Measurements from ENCODE around the gene HSBP1. TPM values are rescaled to one million over a fixed set of nuclear protein-coding genes. Genes with fewer than 3 reads are reported as not detected.

The HSBP1 gene
- total and polyA plus RNA-seq, 2 of the 4 experiments (the other 2 are of a cell fraction), result 8.8 to 65.2 TPM

- Histone ChIP-seq H3K4ac (ENCODE audit: low read depth, low read length) (no peak overlapping the region), H2AFZ (replicated peaks; ENCODE audit: low read length, poor library complexity) (no peak overlapping the region), H4K5ac (ENCODE audit: low read depth, low read length) (no peak overlapping the region), H2BK15ac (ENCODE audit: low read depth, low read length) (no peak overlapping the region), H3K27ac (ENCODE audit: insufficient read depth, low read length) (no peak overlapping the region), H4K8ac (ENCODE audit: low read depth in 2 of 2, low read length in 2 of 2) (no peak overlapping the region), H2BK120ac (ENCODE audit: low read depth, low read length) (no peak overlapping the region), H2BK20ac (ENCODE audit: low read depth, low read length) (no peak overlapping the region), H3K27me3 (ENCODE audit: control insufficient read depth, insufficient read depth, low read length) (peaks cover 9% of the 10 kb centered on the region; the same call in 1 of the 2 replicates), H3K4me2 (ENCODE audit: low read depth, low read length) (no peak overlapping the region), H3K4me1 (ENCODE audit: control insufficient read depth, insufficient read depth, low read length) (peaks cover 3% of the 10 kb centered on the region), H2AK5ac (ENCODE audit: low read depth, low read length) (no peak overlapping the region), H3K56ac (ENCODE audit: extremely low read depth, insufficient read depth, low read length) (no peak overlapping the region), H3K9me3 (ENCODE audit: control insufficient read depth, insufficient read depth, low read length) (no peaks in the 10 kb centered on the region), H3K36me3 (ENCODE audit: control insufficient read depth, insufficient read depth, low read length) (no peaks in the 10 kb centered on the region), H2BK5ac (ENCODE audit: low read depth, low read length, poor library complexity, severe bottlenecking) (no peak overlapping the region), H3K14ac (replicated peaks; ENCODE audit: low read depth, low read length) (no peak overlapping the region), H4K91ac (ENCODE audit: insufficient read depth, low read depth, low read length) (no peak overlapping the region), H3K23ac (ENCODE audit: low read depth, low read length) (no peak overlapping the region), H3K9ac (ENCODE audit: low read depth, low read length) (no peak overlapping the region), H3K79me1 (ENCODE audit: low read depth in 1 of 2, low read length in 2 of 2) (no peaks in the 10 kb centered on the region), H3K9me1 (ENCODE audit: insufficient read depth, low read length) (peaks cover under 1% of the 10 kb centered on the region), H3K18ac (ENCODE audit: low read depth, low read length) (no peak overlapping the region), H4K20me1 (ENCODE audit: insufficient read depth, low read length) (peaks cover 1% of the 10 kb centered on the region), H3K4me3 (ENCODE audit: insufficient read depth, low read depth, low read length) (no peak overlapping the region), H2AK9ac (replicated peaks; ENCODE audit: low read depth, low read length, poor library complexity) (no peak overlapping the region)
- ChIA-PET POLR2A (ENCODE audit: unreplicated experiment) (no interaction called here), CTCF (no interaction called here)
- 53% methylated on average over 3 of the region's 8 CpGs; no CpG with 5 or more reads in 1 of the 2 experiments for WGBS, 2 experiments (ENCODE audit: extremely low coverage in 2 of 2, insufficient read length in 1 of 2)
- no TSS peak for BruUV-seq (replicated peaks)
- TF ChIP-seq MAZ (IDR thresholded peaks at IDR 0.05; ENCODE audit: borderline replicate concordance, low read depth, low read length), result no peak
- TF ChIP-seq CEBPB (IDR thresholded peaks at IDR 0.05; ENCODE audit: low read depth, low read length), result no peak
- TF ChIP-seq CHD1 (IDR thresholded peaks at IDR 0.05; ENCODE audit: low read depth, low read length), result no peak
- TF ChIP-seq RFX5 (IDR thresholded peaks at IDR 0.05; ENCODE audit: low read depth, low read length), result no peak
- no peak for TF ChIP-seq FOS (IDR thresholded peaks at IDR 0.05; ENCODE audit: low read depth, low read length)
- no peak for TF ChIP-seq USF2 (IDR thresholded peaks at IDR 0.05; ENCODE audit: low read depth, low read length)
- TF ChIP-seq MXI1 (IDR thresholded peaks at IDR 0.05; ENCODE audit: borderline replicate concordance, low read depth, low read length), result no peak
- TF ChIP-seq CTCF (conservative IDR thresholded peaks at IDR 0.05; ENCODE audit: low read depth, low read length), result no peak
- TF ChIP-seq BHLHE40 (IDR thresholded peaks at IDR 0.05; ENCODE audit: low read depth, low read length), result no peak
- TF ChIP-seq MAFK (IDR thresholded peaks at IDR 0.05; ENCODE audit: low read depth, low read length), result no peak
- no peak for TF ChIP-seq ELK1 (IDR thresholded peaks at IDR 0.05; ENCODE audit: borderline replicate concordance, low read depth, low read length)
- no peak for TF ChIP-seq RAD21 (IDR thresholded peaks at IDR 0.05; ENCODE audit: low read length)
- no peak for TF ChIP-seq RCOR1 (IDR thresholded peaks at IDR 0.05; ENCODE audit: insufficient replicate concordance, low read length)
- no peak for TF ChIP-seq NFE2L2 (IDR thresholded peaks at IDR 0.05; ENCODE audit: low read depth, low read length)
- TF ChIP-seq POLR2A (IDR thresholded peaks at IDR 0.05; ENCODE audit: low read depth, low read length), result no peak
- no peak for TF ChIP-seq SMC3 (IDR thresholded peaks at IDR 0.05; ENCODE audit: low read depth, low read length)
- DNase-seq, result no peak
- no peak for ATAC-seq (ENCODE audit: low read depth)
- dilution Hi-C loops (cut with HindIII; ENCODE audit: low sequenced_read_pairs, unreplicated experiment) (no loop called here), in situ Hi-C loops (cut with MboI; ENCODE audit: low sequenced_read_pairs) (no loop called here), intact Hi-C loops (cut with micrococcal nuclease) (no loop called here)
Observed at GRCh38 chr16:83819361-83819760, 11.6 kb downstream of the HSBP1 start.
